ENCODE data around the gene MRPL23. TPM values are rescaled to one million over a fixed set of nuclear protein-coding genes. Genes with fewer than 3 reads are reported as not detected.
"Not testable (repeated sequence)": the region's sequence is repeated elsewhere in the genome, so short reads cannot be mapped to it uniquely, and the experiment has no call there.

MRPL23 gene
- total RNA-seq, 1 experiment from 2014 or later: 83.8 TPM

GRCh38 chr11:1937616-1938342, 9.4 kb upstream of the MRPL23 start:
- no peaks in the 10 kb centered on the region for H3K36me3 ChIP-seq (ENCODE audit: insufficient read depth, low read length, poor library complexity, severe bottlenecking)
- no peak for TF ChIP-seq CTCF (conservative IDR thresholded peaks at IDR 0.05; ENCODE audit: low read depth, low read length)
- TF ChIP-seq EZH2 (IDR thresholded peaks at IDR 0.05; ENCODE audit: borderline replicate concordance, low read depth, low read length, poor library complexity, severe bottlenecking): no peak
- intact Hi-C loops (cut with micrococcal nuclease; ENCODE audit: unreplicated experiment): no loop called here
- no peaks in the 10 kb centered on the region for H3K27me3 ChIP-seq (replicated peaks; ENCODE audit: insufficient read depth, low read depth, low read length, poor library complexity)
- no peak overlapping the region for H3K27ac ChIP-seq (ENCODE audit: low read depth, low read length, poor library complexity, severe bottlenecking)
- CTCF ChIA-PET: no interaction called here
- BruUV-seq (replicated peaks): no TSS peak
- no peaks in the 10 kb centered on the region for H3K9me3 ChIP-seq (ENCODE audit: low read depth, low read length, poor library complexity, severe bottlenecking)
- DNase-seq (ENCODE audit: low spot score): no peak
- POLR2A ChIA-PET (ENCODE audit: low non-redundant PET): no interaction called here
- H3K4me1 ChIP-seq (ENCODE audit: insufficient read depth, low read length, poor library complexity, severe bottlenecking): no peaks in the 10 kb centered on the region
- no peak overlapping the region for H3K4me3 ChIP-seq (ENCODE audit: low read depth, low read length, poor library complexity, severe bottlenecking)

GRCh38 chr11:1938343-1939005, 8.7 kb upstream of the MRPL23 start:
- POLR2A ChIA-PET (ENCODE audit: low non-redundant PET): no interaction called here
- no TSS peak for BruUV-seq (replicated peaks)
- Histone ChIP-seq H3K27ac (ENCODE audit: low read depth, low read length, poor library complexity, severe bottlenecking) (no peak overlapping the region), H3K36me3 (ENCODE audit: insufficient read depth, low read length, poor library complexity, severe bottlenecking) (no peaks in the 10 kb centered on the region), H3K27me3 (replicated peaks; ENCODE audit: insufficient read depth, low read depth, low read length, poor library complexity) (no peaks in the 10 kb centered on the region), H3K9me3 (ENCODE audit: low read depth, low read length, poor library complexity, severe bottlenecking) (no peaks in the 10 kb centered on the region), H3K4me1 (ENCODE audit: insufficient read depth, low read length, poor library complexity, severe bottlenecking) (no peaks in the 10 kb centered on the region), H3K4me3 (ENCODE audit: low read depth, low read length, poor library complexity, severe bottlenecking) (no peak overlapping the region)
- CTCF ChIA-PET: no interaction called here
- TF ChIP-seq CTCF (conservative IDR thresholded peaks at IDR 0.05; ENCODE audit: low read depth, low read length) (no peak), EZH2 (IDR thresholded peaks at IDR 0.05; ENCODE audit: borderline replicate concordance, low read depth, low read length, poor library complexity, severe bottlenecking) (no peak)
- intact Hi-C loops (cut with micrococcal nuclease; ENCODE audit: unreplicated experiment): no loop called here
- no peak for DNase-seq (ENCODE audit: low spot score)

GRCh38 chr11:1939006-1939625, 8.0 kb upstream of the MRPL23 start:
- POLR2A ChIA-PET (ENCODE audit: low non-redundant PET): no interaction called here
- H3K27ac ChIP-seq (ENCODE audit: low read depth, low read length, poor library complexity, severe bottlenecking): no peak overlapping the region
- H3K4me1 ChIP-seq (ENCODE audit: insufficient read depth, low read length, poor library complexity, severe bottlenecking): no peaks in the 10 kb centered on the region
- TF ChIP-seq EZH2 (IDR thresholded peaks at IDR 0.05; ENCODE audit: borderline replicate concordance, low read depth, low read length, poor library complexity, severe bottlenecking) (no peak), CTCF (conservative IDR thresholded peaks at IDR 0.05; ENCODE audit: low read depth, low read length) (no peak)
- CTCF ChIA-PET: no interaction called here
- H3K4me3 ChIP-seq (ENCODE audit: low read depth, low read length, poor library complexity, severe bottlenecking): no peak overlapping the region
- no peak for DNase-seq (ENCODE audit: low spot score)
- H3K36me3 ChIP-seq (ENCODE audit: insufficient read depth, low read length, poor library complexity, severe bottlenecking): no peaks in the 10 kb centered on the region
- no peaks in the 10 kb centered on the region for H3K9me3 ChIP-seq (ENCODE audit: low read depth, low read length, poor library complexity, severe bottlenecking)
- BruUV-seq (replicated peaks): no TSS peak
- no peaks in the 10 kb centered on the region for H3K27me3 ChIP-seq (replicated peaks; ENCODE audit: insufficient read depth, low read depth, low read length, poor library complexity)
- intact Hi-C loops (cut with micrococcal nuclease; ENCODE audit: unreplicated experiment): no loop called here

- POLR2A ChIA-PET (ENCODE audit: low non-redundant PET); H3K4me3 ChIP-seq (ENCODE audit: low read depth, low read length, poor library complexity, severe bottlenecking); H3K4me1 ChIP-seq (ENCODE audit: insufficient read depth, low read length, poor library complexity, severe bottlenecking); H3K36me3 ChIP-seq (ENCODE audit: insufficient read depth, low read length, poor library complexity, severe bottlenecking); DNase-seq (ENCODE audit: low spot score); H3K27ac ChIP-seq (ENCODE audit: low read depth, low read length, poor library complexity, severe bottlenecking); CTCF ChIA-PET; intact Hi-C loops (cut with micrococcal nuclease; ENCODE audit: unreplicated experiment); BruUV-seq (replicated peaks); H3K27me3 ChIP-seq (replicated peaks; ENCODE audit: insufficient read depth, low read depth, low read length, poor library complexity); H3K9me3 ChIP-seq (ENCODE audit: low read depth, low read length, poor library complexity, severe bottlenecking): not testable (repeated sequence)
These were observed 7.3 kb upstream of the MRPL23 start for GRCh38 chr11:1939788-1940187.
